Activated CD4-positive, alpha-beta T cell treated with anti-CD3 and anti-CD28 coated beads, Interleukin-2, amount 50 U/mL, for 16 hours (primary cell): ENCODE measurements around the gene RPS23.
A peak's percentile ranks its signal among the peaks of the same experiment; 100 is the strongest.

Experiments used
- DNase-seq: peaks from one replicate; pipeline ENCODE4 v3.0.0-alpha.2; 2020

RPS23 gene

GRCh38 chr5:82234885-82235284, 43.3 kb downstream of the RPS23 start:
- DNase-seq = no peak

- peak; percentile 71 for DNase-seq
Observed at GRCh38 chr5:82225525-82226172, 52.5 kb downstream of the RPS23 start.
